Naive thymus-derived CD8-positive, alpha-beta T cell (primary cell): ENCODE results near the gene PARD3. TPM values are rescaled to one million over a fixed set of nuclear protein-coding genes. Genes with fewer than 3 reads are reported as not detected.
A peak's percentile ranks its signal among the peaks of the same experiment; 100 is the strongest.

Source experiments
- ATAC-seq, 2 donors: fragments of 150-1000 bp; cut with Tn5 transposase in 1 of 2; sonication (Bioruptor Pico), chemical (Tn5 transposase) in 1 of 2; 1 replicate in 1 of 2; 2 replicates in 1 of 2; pipeline ENCODE4 v1.10.0; 2021; ENCODE audit warnings: mild to moderate bottlenecking in 2 of 2, moderate library complexity in 2 of 2
- POLR2A ChIA-PET: fragments of 350-600 bp; sonication (Branson Sonifier 250); formaldehyde crosslinking; loops from one replicate; lab custom pipeline; 2021; ENCODE audit warnings: antibody characterized with exemption; lab: Charles Lee
- DNase-seq, 10 donors: peaks; one replicate each; pipeline versions ENCODE4 v3.0.0 to v3.0.0-alpha.2; 2020 to 2022
- H3K27ac Mint-ChIP-seq, 10 donors: one replicate each; pipeline ENCODE4 v1.8.0; 2020 to 2022; ENCODE audit warnings: mild to moderate bottlenecking in 10 of 10, mixed read lengths in 10 of 10, moderate library complexity in 4 of 10, inconsistent platforms in 1 of 10
- H3K27me3 Mint-ChIP-seq, 5 donors: one replicate each; pipeline ENCODE4 v1.8.0; 2021 to 2022; ENCODE audit warnings: mixed read lengths in 5 of 5
- H3K36me3 Mint-ChIP-seq, 3 donors: one replicate each; pipeline ENCODE4 v1.8.0; 2020 to 2022; ENCODE audit warnings: mixed read lengths in 3 of 3, mild to moderate bottlenecking in 2 of 3, inconsistent platforms in 1 of 3
- H3K4me1 Mint-ChIP-seq, 4 donors: one replicate each; pipeline ENCODE4 v1.8.0; 2021 to 2022; ENCODE audit warnings: mixed read lengths in 4 of 4
- H3K4me3 Mint-ChIP-seq, 10 donors: one replicate each; pipeline ENCODE4 v1.8.0; 2020 to 2022; ENCODE audit warnings: mild to moderate bottlenecking in 10 of 10, mixed read lengths in 10 of 10, moderate library complexity in 6 of 10, inconsistent platforms in 1 of 10
- H3K9me3 Mint-ChIP-seq, 9 donors: one replicate each; pipeline ENCODE4 v1.8.0; 2020 to 2022; ENCODE audit warnings: mixed read lengths in 9 of 9, mild to moderate bottlenecking in 3 of 9, inconsistent platforms in 1 of 9, moderate library complexity in 1 of 9
- polyA plus RNA-seq, 3 donors: library from polyadenylated mRNA; unstranded; fragments of 300-500 nt; fragmentation: Illumina TruSeq; gene quantifications; one replicate each; pipeline ENCODE4 v1.2.3, GENCODE V29; 2021
- total RNA-seq, 8 experiments: library from RNA in 2 of 8; stranded (reverse) in 2 of 8; gene quantifications; one replicate each; pipeline ENCODE4 v1.2.3 and lab custom pipeline; 2021 to 2026

The PARD3 gene
- total and polyA plus RNA-seq, 5 experiments from 2014 or later = 0.10 to 0.51 (median 0.18) TPM

DNA sequence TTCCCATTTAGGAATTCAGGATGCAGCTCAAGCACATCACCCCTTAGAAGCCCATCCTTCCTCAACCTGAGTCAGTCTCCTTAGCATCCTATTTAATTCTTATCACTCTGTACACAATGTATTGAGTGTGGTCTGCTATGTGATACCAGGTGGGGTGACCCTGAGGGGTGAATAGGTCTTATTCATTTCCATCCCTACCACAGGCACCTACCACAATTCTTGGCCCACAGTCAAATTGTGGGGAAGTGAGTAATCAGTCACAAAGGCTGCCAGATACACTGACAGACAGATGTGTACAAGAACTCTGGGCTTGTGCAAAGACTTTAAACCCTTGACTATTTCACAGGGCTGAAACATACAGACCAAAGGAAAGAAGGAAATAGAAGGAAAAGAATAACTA lies 560.5 kb downstream of the PARD3 start:
- Mint-ChIP-seq H3K36me3 (no peaks in the 10 kb centered on the region), H3K27me3 (no peaks in the 10 kb centered on the region), H3K4me3 (no peak overlapping the region), H3K27ac (no peak overlapping the region), H3K9me3 (peaks cover 0 to 4% (median 0%) of the 10 kb centered on the region in 9 donors), H3K4me1 (peaks cover 0 to 12% (median 9%) of the 10 kb centered on the region in 4 donors)
- ATAC-seq (no peak), DNase-seq (no peak)
- POLR2A ChIA-PET = interaction anchor here (0.6 kb wide), 1 partner anchor 1068 kb away, joined by 3 read pairs; no protein-coding TSS in a partner anchor

DNA sequence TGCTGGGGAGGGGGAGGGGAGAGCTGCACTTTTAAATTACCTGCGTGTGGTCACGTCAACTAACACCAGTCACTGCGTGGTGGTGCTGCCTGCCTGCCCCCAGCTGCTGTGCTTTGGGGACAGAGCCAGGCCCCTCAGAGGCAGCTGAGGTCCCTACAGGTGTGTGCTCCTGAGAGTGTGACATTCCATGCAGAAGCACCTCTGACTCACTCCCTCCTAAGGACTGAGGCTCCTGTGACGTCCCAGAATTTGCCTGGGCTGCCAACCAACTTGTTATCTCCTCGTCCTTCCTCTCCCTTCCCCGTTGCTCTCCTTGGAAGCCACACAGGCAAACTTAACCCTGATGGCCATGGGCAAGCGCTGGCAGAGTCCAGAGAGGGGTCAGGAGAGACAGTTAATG lies 563.0 kb downstream of the PARD3 start:
- peak in 1 of 2 donors; percentile 8 for ATAC-seq
- Mint-ChIP-seq H3K27ac (no peak overlapping the region), H3K27me3 (no peaks in the 10 kb centered on the region), H3K4me1 (peaks cover 0 to 12% (median 10%) of the 10 kb centered on the region in 4 donors), H3K9me3 (no peaks in the 10 kb centered on the region), H3K4me3 (no peak overlapping the region), H3K36me3 (no peaks in the 10 kb centered on the region)
- no peak for DNase-seq
- POLR2A ChIA-PET = no interaction called here

DNA sequence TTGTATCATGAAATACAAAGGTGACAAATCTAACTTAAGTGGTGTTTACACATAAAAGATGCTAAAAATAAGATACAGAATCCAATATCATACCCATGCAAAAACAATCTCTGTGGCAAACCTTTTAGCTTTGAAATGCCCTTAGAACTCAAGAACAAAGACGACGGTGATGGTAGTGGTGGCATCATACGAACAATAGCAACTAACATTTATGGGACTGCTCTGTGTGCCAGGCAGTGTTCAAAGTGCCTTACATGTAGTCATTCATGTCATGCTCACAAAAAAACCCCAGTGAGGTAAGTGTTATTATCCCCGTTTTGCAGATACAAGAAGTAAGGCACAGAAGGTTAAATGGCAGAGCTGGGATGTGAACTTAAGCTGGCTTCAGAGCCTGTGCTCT lies 563.9 kb downstream of the PARD3 start:
- Mint-ChIP-seq H3K4me3 (no peak overlapping the region), H3K4me1 (peaks cover 0 to 12% (median 10%) of the 10 kb centered on the region in 4 donors), H3K27me3 (no peaks in the 10 kb centered on the region), H3K27ac (peak overlapping the region in 2 of 10 donors; percentile 12 to 19), H3K36me3 (no peaks in the 10 kb centered on the region), H3K9me3 (no peaks in the 10 kb centered on the region)
- ATAC-seq = peak in 1 of 2 donors; percentile 50
- DNase-seq = peak in 3 of 10 donors; percentile 15 to 36 (median 35)
- POLR2A ChIA-PET = no interaction called here

DNA sequence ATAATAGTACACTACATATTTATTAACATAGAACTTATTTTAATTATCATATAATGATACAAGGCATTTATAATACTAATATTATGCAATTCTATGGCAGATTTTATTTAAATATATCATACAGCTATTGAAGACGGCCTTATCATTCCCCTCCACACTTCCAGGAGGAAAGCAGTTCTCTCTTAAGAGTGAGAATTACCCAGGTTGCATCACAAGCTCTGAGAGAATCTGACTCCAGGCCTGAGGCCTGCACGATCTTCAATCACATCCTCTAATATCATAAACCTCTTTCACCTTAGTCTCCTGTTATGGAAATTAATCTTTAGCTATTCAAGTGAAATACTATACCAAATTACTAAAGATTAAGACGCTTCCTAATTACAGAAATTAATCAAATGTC lies 564.4 kb downstream of the PARD3 start:
- Mint-ChIP-seq H3K9me3 (no peaks in the 10 kb centered on the region), H3K27ac (peak overlapping the region in 1 of 10 donors; percentile 12)

DNA sequence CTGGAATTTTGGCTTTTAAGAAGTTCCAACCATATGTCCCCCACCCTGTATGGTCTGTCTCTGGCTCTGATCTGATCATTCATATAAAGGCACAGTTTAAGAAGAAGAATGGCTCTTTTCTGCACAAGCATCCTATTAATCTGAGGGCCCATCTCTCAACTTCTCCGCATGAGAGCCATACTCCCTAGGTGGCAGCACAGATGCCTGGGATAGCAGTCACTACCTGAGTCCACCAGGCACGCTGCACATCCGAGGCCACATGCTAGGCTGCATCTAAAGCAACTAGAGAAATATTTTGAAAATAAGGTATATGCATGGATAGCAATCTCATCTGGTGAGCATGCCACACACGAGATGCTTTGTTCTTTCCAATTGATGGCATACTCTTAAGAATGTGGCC lies 565.5 kb downstream of the PARD3 start:
- Mint-ChIP-seq H3K4me1 (peaks cover 0 to 12% (median 10%) of the 10 kb centered on the region in 4 donors), H3K4me3 (no peak overlapping the region), H3K27ac (no peak overlapping the region), H3K27me3 (peaks cover 0 to 7% (median 0%) of the 10 kb centered on the region in 5 donors), H3K9me3 (no peaks in the 10 kb centered on the region), H3K36me3 (no peaks in the 10 kb centered on the region)
- POLR2A ChIA-PET = no interaction called here
- no peak for ATAC-seq
- DNase-seq = no peak

More for the DNA sequence above, 564.4 kb downstream of the PARD3 start:
- POLR2A ChIA-PET = no interaction called here
- H3K4me3 Mint-ChIP-seq = no peak overlapping the region
- no peaks in the 10 kb centered on the region for H3K36me3 Mint-ChIP-seq
- ATAC-seq = no peak
- no peak for DNase-seq
- peaks cover 0 to 12% (median 10%) of the 10 kb centered on the region in 4 donors for H3K4me1 Mint-ChIP-seq
- H3K27me3 Mint-ChIP-seq = no peaks in the 10 kb centered on the region

GRCh38 chr10:34247560-34247959 lies 567.5 kb downstream of the PARD3 start:
- no peak overlapping the region for H3K27ac Mint-ChIP-seq
- H3K9me3 Mint-ChIP-seq = no peaks in the 10 kb centered on the region
- H3K36me3 Mint-ChIP-seq = no peaks in the 10 kb centered on the region
- POLR2A ChIA-PET = no interaction called here
- DNase-seq = no peak
- peaks cover 0 to 12% (median 10%) of the 10 kb centered on the region in 4 donors for H3K4me1 Mint-ChIP-seq
- no peak overlapping the region for H3K4me3 Mint-ChIP-seq
- H3K27me3 Mint-ChIP-seq = peaks cover 0 to 8% (median 0%) of the 10 kb centered on the region in 5 donors
- no peak for ATAC-seq

DNA sequence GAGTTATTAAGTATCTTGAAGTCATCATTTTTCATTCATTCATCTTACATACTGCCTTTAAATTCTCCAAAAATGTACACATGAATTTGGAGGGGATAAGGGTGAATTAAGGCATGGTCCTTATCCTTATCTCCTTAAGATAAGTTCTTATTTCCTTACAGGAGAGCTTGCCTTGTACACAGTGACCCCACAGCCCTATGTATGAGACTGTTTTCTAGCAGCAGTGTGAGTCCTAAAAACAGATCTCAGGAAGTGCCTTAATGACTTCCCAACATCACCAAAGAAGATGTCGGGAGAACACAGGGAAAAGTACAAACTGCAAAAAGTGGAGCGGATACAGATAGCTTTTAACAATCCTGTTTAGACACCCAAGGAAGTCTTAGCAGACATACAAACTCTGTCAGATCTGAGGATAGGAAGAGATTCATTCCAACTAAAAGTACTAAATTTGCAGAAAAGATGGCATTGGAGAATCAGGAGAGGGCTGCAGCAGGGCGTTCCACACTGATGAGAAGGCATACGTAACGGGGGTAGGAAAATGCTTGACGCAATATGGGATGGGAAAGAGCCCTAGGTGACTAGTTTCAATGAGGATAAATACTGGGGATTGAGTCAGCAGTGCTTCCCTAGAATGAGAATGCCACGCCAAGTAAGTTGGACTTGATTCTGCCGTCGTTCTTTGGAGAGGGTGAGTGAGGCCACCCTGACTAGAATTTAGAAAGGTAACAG lies 570.2 kb downstream of the PARD3 start:
- DNase-seq = no peak
- no peaks in the 10 kb centered on the region for H3K36me3 Mint-ChIP-seq
- no peak overlapping the region for H3K27ac Mint-ChIP-seq
- POLR2A ChIA-PET = no interaction called here
- no peaks in the 10 kb centered on the region for H3K9me3 Mint-ChIP-seq
- peaks cover 0 to 3% (median under 1%) of the 10 kb centered on the region in 4 donors for H3K4me1 Mint-ChIP-seq
- peaks cover 0 to 8% (median 0%) of the 10 kb centered on the region in 5 donors for H3K27me3 Mint-ChIP-seq
- no peak for ATAC-seq
- H3K4me3 Mint-ChIP-seq = no peak overlapping the region

GRCh38 chr10:34241226-34242000 lies 573.7 kb downstream of the PARD3 start:
- Mint-ChIP-seq H3K4me3 (no peak overlapping the region), H3K27ac (no peak overlapping the region), H3K27me3 (peaks cover 0 to 8% (median 0%) of the 10 kb centered on the region in 5 donors), H3K36me3 (no peaks in the 10 kb centered on the region), H3K4me1 (no peaks in the 10 kb centered on the region), H3K9me3 (no peaks in the 10 kb centered on the region)
- ATAC-seq = no peak
- no peak for DNase-seq
- POLR2A ChIA-PET = no interaction called here

GRCh38 chr10:34240039-34240438 lies 575.1 kb downstream of the PARD3 start:
- no peak overlapping the region for H3K4me3 Mint-ChIP-seq
- ATAC-seq (no peak), DNase-seq (no peak)
- no peaks in the 10 kb centered on the region for H3K4me1 Mint-ChIP-seq
- POLR2A ChIA-PET = no interaction called here
- peaks cover 0 to 5% (median 1%) of the 10 kb centered on the region in 5 donors for H3K27me3 Mint-ChIP-seq
- no peak overlapping the region for H3K27ac Mint-ChIP-seq
- H3K9me3 Mint-ChIP-seq = no peaks in the 10 kb centered on the region
- no peaks in the 10 kb centered on the region for H3K36me3 Mint-ChIP-seq

DNA sequence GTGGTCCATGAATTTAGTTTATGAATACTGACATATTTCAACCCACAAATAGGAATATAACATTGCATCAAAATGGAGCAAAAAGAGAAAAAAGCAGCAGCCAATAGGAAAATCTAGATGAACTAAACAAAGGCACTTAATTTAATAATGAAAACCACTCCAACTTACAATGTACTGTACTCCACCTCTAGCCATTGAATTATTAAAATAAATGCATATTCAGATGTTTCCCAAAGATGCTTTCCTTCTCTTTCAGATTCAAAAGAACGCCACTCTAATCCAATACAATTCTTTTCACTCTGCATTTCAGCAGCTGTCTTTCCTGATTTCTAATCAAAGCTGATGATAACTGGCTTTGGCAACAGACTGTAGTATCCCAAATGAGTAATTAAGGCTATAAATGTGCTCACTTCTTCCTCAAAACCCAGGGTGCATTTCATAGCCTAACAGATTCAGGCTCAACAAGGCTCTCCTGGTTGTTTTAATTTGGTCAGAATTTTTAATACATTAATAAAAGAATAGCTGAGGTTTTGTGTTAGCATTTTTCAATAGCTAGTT lies 577.1 kb downstream of the PARD3 start:
- Mint-ChIP-seq H3K36me3 (no peaks in the 10 kb centered on the region), H3K9me3 (no peaks in the 10 kb centered on the region), H3K4me3 (no peak overlapping the region), H3K4me1 (no peaks in the 10 kb centered on the region), H3K27ac (no peak overlapping the region), H3K27me3 (peaks cover 0 to 7% (median 1%) of the 10 kb centered on the region in 5 donors)
- ATAC-seq (no peak), DNase-seq (no peak)
- POLR2A ChIA-PET = no interaction called here

GRCh38 chr10:34236931-34237330 lies 578.2 kb downstream of the PARD3 start:
- peaks cover 0 to 7% (median 1%) of the 10 kb centered on the region in 5 donors for H3K27me3 Mint-ChIP-seq
- H3K36me3 Mint-ChIP-seq = no peaks in the 10 kb centered on the region
- no peak overlapping the region for H3K4me3 Mint-ChIP-seq
- POLR2A ChIA-PET = no interaction called here
- DNase-seq (no peak), ATAC-seq (no peak)
- no peaks in the 10 kb centered on the region for H3K4me1 Mint-ChIP-seq
- no peaks in the 10 kb centered on the region for H3K9me3 Mint-ChIP-seq
- no peak overlapping the region for H3K27ac Mint-ChIP-seq

- H3K9me3 Mint-ChIP-seq = no peaks in the 10 kb centered on the region
- peaks cover 0 to 7% (median 0%) of the 10 kb centered on the region in 5 donors for H3K27me3 Mint-ChIP-seq
- POLR2A ChIA-PET = no interaction called here
- ATAC-seq (no peak), DNase-seq (no peak)
- no peaks in the 10 kb centered on the region for H3K36me3 Mint-ChIP-seq
- no peak overlapping the region for H3K27ac Mint-ChIP-seq
- H3K4me1 Mint-ChIP-seq = no peaks in the 10 kb centered on the region
- no peak overlapping the region for H3K4me3 Mint-ChIP-seq
Measured at GRCh38 chr10:34235164-34235832, 579.8 kb downstream of the PARD3 start.
